HG03469 (cell line): ENCODE measurements around the gene DMKN.
"Not testable (repeated sequence)": the region's sequence is repeated elsewhere in the genome, so short reads cannot be mapped to it uniquely, and the experiment has no call there.

Experiments
- ATAC-seq: cut with Tn5 transposase; IDR thresholded peaks from one replicate; pipeline ENCODE4 v1.9.1; 2021; ENCODE audit warnings: mild to moderate bottlenecking, moderate library complexity, moderate number of reproducible peaks; ENCODE audit not compliant: unreplicated experiment

DMKN gene

GRCh38 chr19:35501684-35502083, 11.8 kb downstream of the DMKN start:
- ATAC-seq = no peak

- no peak for ATAC-seq
Measured at GRCh38 chr19:35500611-35501010, 12.8 kb downstream of the DMKN start.

GRCh38 chr19:35498984-35499527, 14.4 kb downstream of the DMKN start:
- ATAC-seq = no peak

GRCh38 chr19:35498220-35498619, 15.2 kb downstream of the DMKN start:
- ATAC-seq = no peak

GRCh38 chr19:35497406-35497805, 16.0 kb downstream of the DMKN start:
- no peak for ATAC-seq

- ATAC-seq = no peak
Measured at GRCh38 chr19:35495107-35496064, 18.1 kb downstream of the DMKN start.

- ATAC-seq = no peak
Measured at GRCh38 chr19:35493971-35494370, 19.5 kb downstream of the DMKN start.

GRCh38 chr19:35491836-35492360, 21.6 kb downstream of the DMKN start:
- ATAC-seq = no peak

- no peak for ATAC-seq
Measured at GRCh38 chr19:35490364-35490763, 23.1 kb downstream of the DMKN start, which contains the start of gene KRTDAP. TSS of gene KRTDAP (minus strand) at chr19:35490464. CDS start at chr19:35490442, 22 bp downstream.

GRCh38 chr19:35488677-35489076, 24.8 kb downstream of the DMKN start:
- no peak for ATAC-seq

- ATAC-seq = no peak
Measured at GRCh38 chr19:35487656-35488182, 25.7 kb downstream of the DMKN start.

- ATAC-seq = no peak
Measured at GRCh38 chr19:35486268-35486708, 27.2 kb downstream of the DMKN start.

- no peak for ATAC-seq
Measured at GRCh38 chr19:35484252-35485036, 29.0 kb downstream of the DMKN start.

GRCh38 chr19:35483089-35483488, 30.4 kb downstream of the DMKN start:
- ATAC-seq = no peak

- no peak for ATAC-seq
Measured at GRCh38 chr19:35478794-35479677, 34.4 kb downstream of the DMKN start.

- no peak for ATAC-seq
Measured at GRCh38 chr19:35476149-35476548, 37.3 kb downstream of the DMKN start.

- not testable (repeated sequence) for ATAC-seq
Measured at GRCh38 chr19:35474594-35474993, 38.9 kb downstream of the DMKN start.

- ATAC-seq = no peak
Measured at GRCh38 chr19:35474104-35474503, 39.3 kb downstream of the DMKN start.

GRCh38 chr19:35471946-35472345, 41.5 kb downstream of the DMKN start:
- no peak for ATAC-seq

GRCh38 chr19:35471075-35471474, 42.4 kb downstream of the DMKN start:
- ATAC-seq = not testable (repeated sequence)
